K562 (cell line): ENCODE measurements around the gene LY6G6C. TPM values are rescaled to one million over a fixed set of nuclear protein-coding genes. Genes with fewer than 3 reads are reported as not detected.

Experiments used
- CREBBP ChIP-seq: IDR thresholded peaks from one replicate; pipeline ENCODE4 v1.6.1; 2012; ENCODE audit warnings: low read depth, mild to moderate bottlenecking, control low read depth, inconsistent platforms, low read length
- STAG1 ChIP-seq: sonication (generic); formaldehyde crosslinking; IDR thresholded peaks from 2 replicates; pipeline ENCODE4 v1.5.0; 2020; ENCODE audit warnings: missing genetic modification reagents, borderline replicate concordance
- polyA plus RNA-seq, 8 experiments: library from polyadenylated mRNA; depleted of rRNA in 4 of 8; stranded (reverse) in 5 of 8; unstranded in 3 of 8; fragments of >200 nt; fragmentation: Nextera tagmentation in 2 of 8; fragmentation: Illumina TruSeq in 1 of 8; extraction: Ambion mirVana in 2 of 8; extraction: Trizol in 1 of 8; gene quantifications; 2 replicates each; pipeline versions ENCODE4 v1.2.1 to v1.2.3, GENCODE V29; 2011 to 2014; ENCODE audit warnings: inconsistent platforms in 1 of 8, missing spikeins in 1 of 8
- total RNA-seq, 7 experiments: library from RNA; depleted of rRNA in 6 of 7; stranded (reverse); fragments of >200 nt in 6 of 7; fragmentation: Illumina TruSeq in 2 of 7; extraction: Trizol in 2 of 7; gene quantifications; 2 replicates each; pipeline versions ENCODE4 v1.2.1 to v1.2.3, GENCODE V29; 2011 to 2021; ENCODE audit warnings: low replicate concordance in 1 of 7
- TF ChIP-seq, protein P1 (sequence below): IDR thresholded peaks from 2 replicates; pipeline ENCODE4 v1.6.1; 2012; ENCODE audit warnings: low read depth, low read length, improper control_type of control experiment, borderline replicate concordance
- TF ChIP-seq, protein P2 (sequence below), 2 experiments: fragments of 450-650 bp; IDR thresholded peaks; 2 replicates each; pipeline ENCODE4 v1.6.1; 2016; ENCODE audit warnings: mild to moderate bottlenecking in 2 of 2, borderline replicate concordance in 1 of 2, low read depth in 1 of 2, moderate library complexity in 1 of 2

The LY6G6C gene
- total and polyA plus RNA-seq, 9 of the 15 experiments (the other 6 are each of a cell fraction or from before 2014, with no cell fraction given) = 0.06 to 0.20 TPM; not detected in 7

DNA sequence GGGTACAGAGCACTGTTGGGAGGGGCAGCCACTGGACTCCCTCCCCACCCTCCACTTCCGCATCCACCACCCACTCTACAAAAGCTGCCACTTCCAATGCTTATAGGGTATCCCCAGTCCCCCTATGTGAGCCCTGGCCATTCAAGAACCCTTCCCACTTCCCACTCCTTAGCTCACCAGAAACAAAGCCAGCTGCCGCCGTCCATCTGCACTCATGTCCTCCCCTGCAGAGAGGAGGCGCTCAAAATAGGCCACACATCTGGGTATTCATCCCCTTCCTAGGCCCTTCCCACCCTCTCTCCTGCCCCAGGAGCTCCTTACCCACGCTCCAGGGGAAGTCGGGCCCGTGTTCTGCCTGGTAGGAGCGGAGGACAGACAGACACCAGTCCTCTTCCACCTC is 34.2 kb downstream of the LY6G6C start (continued):
- TF ChIP-seq, protein P1, sequence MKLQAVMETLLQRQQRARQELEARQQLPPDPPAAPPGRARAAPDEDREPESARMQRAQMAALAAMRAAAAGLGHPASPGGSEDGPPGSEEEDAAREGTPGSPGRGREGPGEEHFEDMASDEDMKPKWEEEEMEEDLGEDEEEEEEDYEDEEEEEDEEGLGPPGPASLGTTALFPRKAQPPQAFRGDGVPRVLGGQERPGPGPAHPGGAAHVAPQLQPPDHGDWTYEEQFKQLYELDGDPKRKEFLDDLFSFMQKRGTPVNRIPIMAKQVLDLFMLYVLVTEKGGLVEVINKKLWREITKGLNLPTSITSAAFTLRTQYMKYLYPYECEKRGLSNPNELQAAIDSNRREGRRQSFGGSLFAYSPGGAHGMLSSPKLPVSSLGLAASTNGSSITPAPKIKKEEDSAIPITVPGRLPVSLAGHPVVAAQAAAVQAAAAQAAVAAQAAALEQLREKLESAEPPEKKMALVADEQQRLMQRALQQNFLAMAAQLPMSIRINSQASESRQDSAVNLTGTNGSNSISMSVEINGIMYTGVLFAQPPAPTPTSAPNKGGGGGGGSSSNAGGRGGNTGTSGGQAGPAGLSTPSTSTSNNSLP = no peak
- TF ChIP-seq, protein P2, sequence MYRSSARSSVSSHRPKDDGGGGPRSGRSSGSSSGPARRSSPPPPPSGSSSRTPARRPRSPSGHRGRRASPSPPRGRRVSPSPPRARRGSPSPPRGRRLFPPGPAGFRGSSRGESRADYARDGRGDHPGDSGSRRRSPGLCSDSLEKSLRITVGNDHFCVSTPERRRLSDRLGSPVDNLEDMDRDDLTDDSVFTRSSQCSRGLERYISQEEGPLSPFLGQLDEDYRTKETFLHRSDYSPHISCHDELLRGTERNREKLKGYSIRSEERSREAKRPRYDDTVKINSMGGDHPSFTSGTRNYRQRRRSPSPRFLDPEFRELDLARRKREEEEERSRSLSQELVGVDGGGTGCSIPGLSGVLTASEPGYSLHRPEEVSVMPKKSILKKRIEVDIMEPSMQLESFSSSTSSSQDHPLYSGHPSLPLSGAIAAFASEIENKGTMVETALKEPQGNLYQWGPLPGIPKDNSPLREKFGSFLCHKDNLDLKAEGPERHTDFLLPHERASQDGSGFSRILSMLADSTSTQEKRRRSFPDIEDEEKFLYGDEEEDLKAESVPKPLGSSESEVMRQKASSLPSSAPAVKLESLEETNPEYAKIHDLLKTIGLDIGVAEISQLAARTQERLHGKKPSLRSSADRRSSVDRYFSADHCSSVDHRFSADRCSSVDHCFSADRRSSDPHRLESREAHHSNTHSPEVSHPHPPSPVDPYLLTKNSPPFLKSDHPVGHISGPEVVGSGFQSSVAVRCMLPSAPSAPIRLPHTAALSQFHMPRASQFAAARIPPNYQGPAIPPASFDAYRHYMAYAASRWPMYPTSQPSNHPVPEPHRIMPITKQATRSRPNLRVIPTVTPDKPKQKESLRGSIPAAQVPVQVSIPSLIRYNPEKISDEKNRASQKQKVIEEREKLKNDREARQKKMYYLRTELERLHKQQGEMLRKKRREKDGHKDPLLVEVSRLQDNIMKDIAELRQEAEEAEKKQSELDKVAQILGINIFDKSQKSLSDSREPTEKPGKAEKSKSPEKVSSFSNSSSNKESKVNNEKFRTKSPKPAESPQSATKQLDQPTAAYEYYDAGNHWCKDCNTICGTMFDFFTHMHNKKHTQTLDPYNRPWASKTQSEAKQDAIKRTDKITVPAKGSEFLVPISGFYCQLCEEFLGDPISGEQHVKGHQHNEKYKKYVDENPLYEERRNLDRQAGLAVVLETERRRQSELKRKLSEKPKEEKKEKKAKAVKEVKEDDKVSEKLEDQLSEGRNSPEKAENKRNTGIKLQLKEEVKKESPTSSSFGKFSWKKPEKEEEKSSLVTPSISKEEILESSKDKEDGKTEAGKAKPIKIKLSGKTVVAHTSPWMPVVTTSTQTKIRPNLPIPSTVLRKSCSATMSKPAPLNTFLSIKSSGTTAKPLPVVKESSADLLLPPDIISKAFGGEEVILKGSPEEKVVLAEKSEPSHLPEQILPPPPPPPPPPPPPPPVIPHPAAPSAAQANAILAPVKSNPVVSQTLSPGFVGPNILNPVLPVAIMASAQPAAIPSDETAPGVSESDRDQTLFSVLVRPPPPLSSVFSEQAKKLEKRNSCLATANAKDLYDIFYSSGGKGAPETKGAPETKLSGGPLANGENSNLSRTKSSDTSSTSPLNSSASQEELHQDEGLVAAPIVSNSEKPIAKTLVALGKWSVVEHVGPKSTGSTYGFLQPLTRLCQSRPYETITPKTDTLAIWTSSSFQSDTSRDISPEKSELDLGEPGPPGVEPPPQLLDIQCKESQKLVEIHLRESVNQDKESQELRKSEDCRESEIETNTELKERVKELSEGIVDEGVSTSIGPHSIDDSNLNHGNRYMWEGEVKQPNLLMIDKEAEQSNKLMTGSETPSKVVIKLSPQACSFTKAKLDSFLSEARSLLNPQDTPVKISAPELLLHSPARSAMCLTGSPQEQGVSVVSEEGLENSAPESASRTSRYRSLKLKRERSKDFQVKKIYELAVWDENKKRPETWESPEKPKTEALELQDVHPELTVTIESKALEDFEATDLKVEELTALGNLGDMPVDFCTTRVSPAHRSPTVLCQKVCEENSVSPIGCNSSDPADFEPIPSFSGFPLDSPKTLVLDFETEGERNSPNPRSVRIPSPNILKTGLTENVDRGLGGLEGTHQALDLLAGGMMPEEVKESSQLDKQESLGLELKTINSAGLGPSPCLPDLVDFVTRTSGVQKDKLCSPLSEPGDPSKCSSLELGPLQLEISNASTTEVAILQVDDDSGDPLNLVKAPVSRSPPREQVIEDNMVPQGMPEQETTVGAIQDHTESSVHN (IDR thresholded peaks at IDR 0.05; ENCODE audit: borderline replicate concordance in 1 of 2, low read depth in 1 of 2) = no peak
- 0 out of 2 replicates have a peak, but pooled peaks have one; percentile 12 for TF ChIP-seq STAG1 (CRISPR knock-in tag)
- no peak for TF ChIP-seq CREBBP
